Choroid plexus epithelial cell (primary cell): Measurements from ENCODE around the gene EFNA5.

Experiments used
- DNase-seq: peaks from one replicate; pipeline ENCODE4 v3.0.0-alpha.2; 2010; ENCODE audit warnings: low read depth
- H3K4me3 ChIP-seq: 2 replicates; pipeline ENCODE4 v1.5.1; 2011; ENCODE audit warnings: low read depth, mild to moderate bottlenecking, control low read depth, low read length, moderate library complexity
- TF ChIP-seq, protein P1 (sequence below): conservative IDR thresholded peaks from 2 replicates; pipeline ENCODE4 v1.5.1; 2011; ENCODE audit warnings: low read depth, mild to moderate bottlenecking, control low read depth, inconsistent platforms, low read length, moderate library complexity

The EFNA5 gene

DNA sequence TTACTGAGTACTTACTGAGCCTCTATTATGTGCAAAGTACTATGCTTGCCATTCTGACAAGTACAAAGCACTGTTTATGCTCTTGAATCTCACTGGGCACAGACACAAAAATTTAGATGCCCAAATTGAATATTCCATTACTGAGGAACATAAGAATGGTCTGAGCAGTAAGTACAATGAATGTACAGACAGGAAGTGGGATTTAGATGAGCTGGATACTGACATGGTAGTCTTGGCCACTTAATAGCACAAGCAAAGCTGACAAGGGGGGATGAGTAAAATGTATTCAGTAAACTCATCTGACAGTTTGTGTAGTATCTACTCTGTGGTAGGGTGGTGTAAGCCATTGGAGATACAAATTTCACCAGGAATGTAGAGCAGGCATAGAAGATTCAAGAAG is 132.4 kb downstream of the EFNA5 start:
- TF ChIP-seq, protein P1, sequence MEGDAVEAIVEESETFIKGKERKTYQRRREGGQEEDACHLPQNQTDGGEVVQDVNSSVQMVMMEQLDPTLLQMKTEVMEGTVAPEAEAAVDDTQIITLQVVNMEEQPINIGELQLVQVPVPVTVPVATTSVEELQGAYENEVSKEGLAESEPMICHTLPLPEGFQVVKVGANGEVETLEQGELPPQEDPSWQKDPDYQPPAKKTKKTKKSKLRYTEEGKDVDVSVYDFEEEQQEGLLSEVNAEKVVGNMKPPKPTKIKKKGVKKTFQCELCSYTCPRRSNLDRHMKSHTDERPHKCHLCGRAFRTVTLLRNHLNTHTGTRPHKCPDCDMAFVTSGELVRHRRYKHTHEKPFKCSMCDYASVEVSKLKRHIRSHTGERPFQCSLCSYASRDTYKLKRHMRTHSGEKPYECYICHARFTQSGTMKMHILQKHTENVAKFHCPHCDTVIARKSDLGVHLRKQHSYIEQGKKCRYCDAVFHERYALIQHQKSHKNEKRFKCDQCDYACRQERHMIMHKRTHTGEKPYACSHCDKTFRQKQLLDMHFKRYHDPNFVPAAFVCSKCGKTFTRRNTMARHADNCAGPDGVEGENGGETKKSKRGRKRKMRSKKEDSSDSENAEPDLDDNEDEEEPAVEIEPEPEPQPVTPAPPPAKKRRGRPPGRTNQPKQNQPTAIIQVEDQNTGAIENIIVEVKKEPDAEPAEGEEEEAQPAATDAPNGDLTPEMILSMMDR: no peak
- no peak overlapping the region for H3K4me3 ChIP-seq
- no peak for DNase-seq

- H3K4me3 ChIP-seq: no peak overlapping the region
- TF ChIP-seq, protein P1: no peak
- no peak for DNase-seq
These were observed 134.9 kb downstream of the EFNA5 start for GRCh38 chr5:107535849-107536248.

DNA sequence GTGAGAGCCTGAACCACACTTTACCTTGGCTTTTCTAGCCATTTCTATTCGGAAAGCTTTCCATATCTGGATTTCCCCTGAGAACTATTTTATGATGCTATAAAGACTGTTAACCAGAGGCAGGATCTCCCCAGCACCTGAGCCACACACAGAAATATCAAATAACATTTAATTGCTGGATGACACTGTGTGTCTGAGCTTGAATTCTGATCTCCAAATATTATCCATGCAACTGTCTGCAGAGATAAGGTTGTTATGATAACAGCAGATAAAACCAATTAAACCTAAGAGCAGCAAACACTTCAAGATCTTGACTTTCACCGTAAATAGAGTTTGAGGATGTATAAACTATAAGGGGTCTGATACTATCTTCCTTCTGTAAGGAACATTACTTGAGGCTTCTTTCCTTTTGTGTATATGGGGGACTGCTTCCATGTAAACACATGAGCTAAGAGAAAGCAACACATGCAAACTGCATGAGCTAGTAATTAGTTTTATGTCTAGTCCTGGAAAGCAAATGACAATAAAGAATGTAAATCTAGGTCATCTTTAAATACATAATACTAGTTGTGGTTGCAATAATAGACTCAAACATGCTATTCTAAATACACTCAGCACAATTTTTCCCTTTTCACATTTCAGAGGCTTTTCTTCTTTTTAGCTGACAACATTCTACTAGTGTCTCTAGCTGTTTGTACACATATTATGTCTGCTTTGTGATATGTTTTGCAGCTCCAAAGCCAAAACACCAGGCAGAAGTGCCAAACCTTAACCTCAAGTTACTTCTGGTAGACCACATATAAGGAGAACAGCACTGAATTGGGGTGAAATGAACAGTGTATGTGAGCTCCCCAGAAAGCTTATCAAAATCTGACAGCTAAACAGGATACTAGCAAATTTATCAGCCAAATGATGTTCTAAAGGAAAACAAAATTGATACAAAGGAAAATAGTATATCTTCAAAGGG is 136.5 kb downstream of the EFNA5 start:
- DNase-seq: no peak
- TF ChIP-seq, protein P1: no peak
- H3K4me3 ChIP-seq: no peak overlapping the region

GRCh38 chr5:107532916-107533315 is 137.8 kb downstream of the EFNA5 start:
- TF ChIP-seq, protein P1: no peak
- no peak for DNase-seq
- H3K4me3 ChIP-seq: no peak overlapping the region

GRCh38 chr5:107532169-107532878 is 138.4 kb downstream of the EFNA5 start:
- TF ChIP-seq, protein P1: no peak
- H3K4me3 ChIP-seq: no peak overlapping the region
- DNase-seq: no peak

DNA sequence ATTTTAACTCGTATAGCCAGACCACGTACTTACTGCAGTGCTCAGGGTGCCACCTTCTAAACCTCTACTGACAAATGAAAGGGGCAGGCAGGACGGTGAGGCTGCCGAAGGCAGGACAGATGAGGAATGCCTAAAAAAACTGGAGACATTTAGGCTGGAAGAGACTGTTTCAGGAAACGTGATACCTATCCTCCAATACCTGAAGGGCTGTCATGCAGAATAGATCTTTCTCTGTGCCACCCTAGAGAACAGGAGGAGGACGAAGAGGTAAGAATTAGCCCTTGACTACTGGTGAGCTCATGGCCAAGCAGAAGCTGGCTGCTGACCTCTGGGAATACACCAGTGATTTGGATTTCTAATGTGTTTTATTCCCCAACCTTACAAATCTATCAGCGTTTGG is 139.4 kb downstream of the EFNA5 start:
- TF ChIP-seq, protein P1: no peak
- no peak for DNase-seq
- no peak overlapping the region for H3K4me3 ChIP-seq

- no peak overlapping the region for H3K4me3 ChIP-seq
- DNase-seq: no peak
- TF ChIP-seq, protein P1: no peak
These were observed 141.1 kb downstream of the EFNA5 start for GRCh38 chr5:107529618-107530017.
